DMS53 treated with DMSO at 0.1 percent for 48 hours (cell line): Measurements from ENCODE around the gene PTPRJ.
"Not testable (repeated sequence)": the region's sequence is repeated elsewhere in the genome, so short reads cannot be mapped to it uniquely, and the experiment has no call there.

ENCODE experiments used
- DNase-seq: peaks from one replicate; lab custom pipeline; 2025; ENCODE audit not compliant: unreplicated experiment; lab: John Stamatoyannopoulos, UW

PTPRJ gene

DNA sequence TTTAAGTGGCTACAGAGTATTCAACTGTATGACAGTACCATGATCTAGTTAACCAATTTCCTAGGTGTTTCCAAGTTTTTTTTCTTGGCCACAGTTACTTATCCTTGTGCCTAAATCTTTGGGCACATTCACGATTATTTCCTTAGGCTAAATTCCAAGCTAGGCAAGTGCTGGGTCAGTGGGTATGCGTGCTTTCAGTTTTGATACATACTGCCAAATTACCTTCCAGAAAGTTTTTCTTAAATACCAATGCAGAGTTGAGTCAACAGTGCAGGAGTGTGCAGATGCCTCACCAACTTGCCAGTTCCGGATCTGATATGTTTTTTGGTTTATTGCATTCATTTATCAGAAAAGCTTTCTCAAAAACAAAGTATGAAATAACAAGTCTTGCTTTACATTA, 168.4 kb downstream of the PTPRJ start:
- DNase-seq: no peak

DNA sequence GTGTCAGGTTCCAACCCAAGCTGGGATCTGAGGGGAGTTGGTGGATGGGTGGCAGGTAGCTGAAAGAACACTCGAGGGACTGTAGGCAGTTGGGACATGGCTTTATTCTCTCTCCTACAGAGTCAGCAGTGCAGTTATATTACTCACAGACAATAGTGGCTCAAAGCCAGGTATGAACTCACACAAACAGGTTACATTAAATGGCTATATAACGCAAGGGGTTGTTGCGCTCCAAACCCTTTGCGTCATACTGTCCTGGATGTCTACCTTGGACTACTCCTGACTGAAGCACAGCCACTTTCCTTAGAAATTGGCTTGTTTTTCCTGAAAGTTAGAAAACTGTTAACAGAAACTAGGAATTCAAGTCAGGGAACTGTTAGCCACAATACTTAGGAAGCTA, 169.9 kb downstream of the PTPRJ start:
- DNase-seq: no peak

DNA sequence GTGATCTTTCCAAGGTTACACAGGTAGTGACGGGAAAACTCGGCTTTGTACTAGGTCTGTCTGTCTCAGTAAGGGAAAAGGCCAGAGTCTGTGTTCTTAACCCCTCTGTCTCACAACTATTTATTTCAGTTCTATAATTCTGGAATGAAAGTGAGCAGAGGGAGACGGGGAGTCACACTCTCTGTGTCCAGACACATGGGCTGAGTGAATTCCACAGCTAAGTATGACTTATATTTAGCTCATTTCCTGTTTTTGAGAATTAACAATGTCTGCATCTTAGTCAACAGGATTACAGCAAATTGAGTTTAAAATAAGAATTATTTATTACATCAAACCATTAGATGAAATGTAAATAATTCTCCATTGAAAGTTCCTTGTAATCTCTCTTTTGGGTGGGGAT, 173.8 kb downstream of the PTPRJ start:
- DNase-seq: no peak

DNA sequence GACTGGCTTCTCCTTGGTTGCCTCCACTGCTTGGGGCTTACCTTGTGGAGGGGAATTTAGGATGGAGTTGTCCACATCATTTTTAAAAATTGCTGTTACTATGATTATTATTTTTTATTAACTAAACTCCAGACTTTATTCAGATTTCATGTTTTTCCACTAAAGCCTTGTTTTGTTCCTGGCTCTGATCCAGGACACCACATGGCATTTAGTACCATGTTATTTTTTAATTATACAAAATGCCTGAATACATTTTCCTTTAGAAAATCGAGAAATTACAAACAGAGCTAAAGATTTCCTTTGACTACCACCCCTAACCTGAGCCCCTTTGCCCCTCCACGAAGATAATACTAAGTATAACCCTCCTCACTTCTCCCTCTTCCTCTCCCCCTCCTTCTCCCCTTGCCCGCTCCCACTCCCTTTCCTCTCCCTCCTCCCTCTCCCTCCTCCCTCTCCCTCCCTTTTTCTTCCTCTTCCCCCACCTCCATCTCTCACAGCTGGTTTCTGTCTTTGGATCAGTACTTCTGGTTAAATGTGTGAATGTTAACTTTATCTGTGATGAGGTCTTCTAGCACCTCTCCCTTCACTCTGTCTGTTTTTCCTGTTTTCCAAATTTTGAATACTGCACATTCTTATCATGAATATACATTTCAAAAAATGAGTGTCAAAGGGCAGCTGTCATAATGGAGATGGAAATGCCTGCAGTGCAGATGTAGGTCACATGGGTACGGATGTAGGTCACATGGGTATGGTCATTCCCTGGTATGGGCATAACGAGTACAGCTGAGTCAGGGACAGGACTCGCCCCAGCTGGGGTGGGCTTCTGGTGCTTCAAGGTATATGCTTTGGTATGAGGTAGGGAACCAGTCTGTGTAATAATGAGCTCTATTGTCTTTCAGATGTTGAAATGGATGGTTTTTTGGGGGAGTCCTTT, 181.9 kb downstream of the PTPRJ start:
- DNase-seq: no peak

DNA sequence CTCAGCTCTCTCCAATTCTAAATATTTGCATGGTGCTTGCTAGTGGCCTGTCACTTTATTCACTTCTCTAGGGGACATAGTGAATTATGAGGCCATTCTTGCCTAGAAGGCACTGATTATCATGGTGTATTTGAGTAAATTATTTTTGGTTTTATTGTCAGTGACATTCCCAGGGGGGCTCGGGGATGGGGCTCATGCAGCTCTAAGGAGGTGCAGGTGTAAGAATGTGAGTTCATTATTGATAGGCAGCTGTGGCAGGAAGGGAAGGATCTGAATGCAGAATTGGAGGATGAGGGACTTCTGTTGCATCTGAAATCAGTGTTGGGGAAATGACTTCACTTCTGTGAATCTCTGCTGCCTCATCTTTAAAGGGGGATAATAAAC, 182.5 kb downstream of the PTPRJ start:
- no peak for DNase-seq

DNA sequence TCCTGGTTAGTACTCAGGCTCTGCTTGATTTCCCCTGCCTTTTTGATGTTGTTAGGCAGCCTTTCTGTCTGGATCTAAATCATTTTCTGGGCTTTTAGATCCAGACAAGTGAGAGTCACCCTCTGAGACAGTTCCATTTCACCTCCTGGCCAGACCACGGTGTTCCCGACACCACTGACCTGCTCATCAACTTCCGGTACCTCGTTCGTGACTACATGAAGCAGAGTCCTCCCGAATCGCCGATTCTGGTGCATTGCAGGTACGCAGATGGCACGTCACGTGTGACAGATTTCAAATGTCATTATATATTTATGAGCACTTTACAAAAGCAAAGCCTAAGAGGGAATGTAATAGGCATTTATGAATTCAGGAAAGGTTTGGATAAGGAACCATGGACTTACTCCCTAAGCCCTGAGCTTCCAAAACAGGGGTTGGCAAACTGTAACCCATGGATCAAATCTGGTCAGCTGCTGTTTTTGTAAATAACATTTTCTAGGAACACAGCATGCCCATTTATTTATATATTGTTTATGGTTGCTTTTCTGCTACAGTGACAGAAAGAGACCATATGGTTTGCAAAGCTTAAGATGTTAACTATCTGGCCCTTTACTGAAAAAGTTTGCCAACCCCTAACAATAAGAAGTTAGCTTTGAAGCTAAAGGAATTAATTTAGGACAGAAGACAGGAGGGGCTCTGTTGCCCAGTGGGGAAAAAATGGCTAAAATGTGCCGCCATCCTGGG, 183.2 kb downstream of the PTPRJ start:
- DNase-seq: no peak

DNA sequence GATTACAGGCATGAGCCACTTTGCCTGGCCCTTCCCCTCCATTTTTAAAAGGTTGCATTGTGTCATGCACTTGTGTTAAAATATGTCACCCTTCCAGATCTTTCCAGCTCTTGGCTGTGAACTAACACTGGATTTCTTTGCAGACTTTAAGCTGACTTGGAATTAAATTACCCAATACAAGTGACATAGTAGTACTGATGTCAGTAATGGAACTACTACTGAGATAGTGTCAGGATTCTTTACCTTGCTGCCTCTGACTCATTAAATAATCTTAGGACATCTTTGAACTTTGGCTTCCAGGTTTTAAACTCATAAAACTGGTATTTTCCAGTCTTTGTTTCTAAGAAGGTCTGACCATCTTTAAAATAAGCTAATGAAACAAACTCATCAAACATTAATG, 184.5 kb downstream of the PTPRJ start:
- DNase-seq: no peak

DNA sequence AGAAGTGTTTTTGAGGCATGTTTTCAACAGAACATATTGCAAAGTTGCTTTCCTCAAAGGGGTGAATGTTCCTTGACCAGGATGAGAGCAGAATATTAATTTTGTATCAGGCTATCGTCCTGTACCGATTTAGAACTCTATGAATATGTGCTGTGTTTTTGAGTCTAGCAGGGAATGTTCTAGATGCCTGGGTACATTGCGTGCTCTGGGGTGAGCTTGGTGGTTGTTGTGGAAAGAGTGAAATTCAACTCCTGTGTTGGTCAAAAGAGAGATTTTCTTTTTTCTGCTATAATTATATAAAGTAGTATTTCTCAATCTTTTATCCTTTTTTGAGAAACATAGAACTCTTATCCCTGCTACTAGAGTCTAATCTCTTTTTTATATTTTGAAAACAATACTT, 185.1 kb downstream of the PTPRJ start:
- DNase-seq: no peak

DNA sequence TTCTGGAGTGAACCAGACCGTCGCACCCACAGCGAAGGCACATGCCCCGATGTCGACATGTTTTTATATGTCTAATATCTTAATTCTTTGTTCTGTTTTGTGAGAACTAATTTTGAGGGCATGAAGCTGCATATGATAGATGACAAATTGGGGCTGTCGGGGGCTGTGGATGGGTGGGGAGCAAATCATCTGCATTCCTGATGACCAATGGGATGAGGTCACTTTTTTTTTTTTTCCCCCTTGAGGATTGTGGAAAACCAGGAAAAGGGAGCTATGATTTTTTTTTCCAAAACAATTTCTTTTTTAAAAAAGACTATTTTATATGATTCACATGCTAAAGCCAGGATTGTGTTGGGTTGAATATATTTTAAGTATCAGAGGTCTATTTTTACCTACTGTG, 187.0 kb downstream of the PTPRJ start:
- no peak for DNase-seq

DNA sequence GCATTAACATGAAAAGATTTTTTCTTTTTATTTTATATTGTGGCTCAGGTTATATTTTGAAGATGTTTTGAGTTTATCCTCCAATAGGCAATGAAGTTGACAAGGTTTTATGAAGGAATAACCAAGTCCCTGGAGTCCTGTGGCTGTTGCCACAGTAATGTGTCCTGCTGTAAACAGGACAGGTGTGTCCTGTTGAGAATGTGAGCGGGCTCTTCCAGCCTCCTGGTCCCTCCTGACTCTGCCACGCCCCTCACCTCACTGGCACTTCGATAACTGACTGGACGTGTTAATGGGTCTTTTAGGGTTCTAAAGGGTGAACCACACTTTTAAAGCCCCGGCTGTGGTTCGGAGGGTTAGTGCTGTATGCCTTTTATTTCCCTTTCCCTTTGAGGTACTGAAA, 188.5 kb downstream of the PTPRJ start:
- DNase-seq: no peak

DNA sequence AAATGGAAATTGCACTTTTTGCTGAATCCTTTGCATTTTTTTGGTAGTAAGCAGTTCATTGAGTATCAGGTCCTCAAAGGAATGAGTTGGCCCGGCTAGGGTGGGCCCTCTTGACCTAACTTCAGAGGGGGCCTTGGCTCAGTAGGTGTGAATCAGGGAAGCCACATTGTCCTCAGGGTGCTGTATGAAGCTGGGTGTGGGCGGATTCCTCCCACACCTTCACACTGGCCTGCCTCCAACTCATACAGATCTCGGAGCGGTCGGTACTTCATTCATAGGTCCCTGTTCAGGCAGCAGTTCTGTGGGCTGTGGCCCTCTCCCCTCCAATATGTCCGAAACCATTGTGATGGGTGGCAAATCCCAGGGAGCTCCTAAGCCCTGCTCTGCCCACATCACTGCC, 188.9 kb downstream of the PTPRJ start:
- DNase-seq: no peak

DNA sequence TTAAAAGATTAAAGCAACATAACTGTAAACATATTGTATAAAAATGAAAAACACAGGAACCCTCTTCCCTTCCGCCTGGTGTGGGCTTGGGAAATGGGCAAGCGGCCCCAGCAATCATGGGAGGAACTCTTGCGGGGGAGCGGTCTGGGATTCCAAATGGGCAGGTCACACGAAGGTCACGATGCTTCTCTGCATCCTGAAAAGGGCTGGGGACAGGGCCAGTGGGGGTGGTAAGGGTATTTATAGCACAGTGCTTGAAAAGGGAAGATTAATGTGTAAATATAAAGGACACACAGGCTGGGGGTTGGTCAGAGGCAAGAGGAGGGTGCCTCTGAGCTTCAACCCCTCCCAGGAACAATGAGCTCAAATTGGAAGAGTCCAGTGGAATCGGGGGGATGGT, 189.4 kb downstream of the PTPRJ start:
- DNase-seq: no peak

DNA sequence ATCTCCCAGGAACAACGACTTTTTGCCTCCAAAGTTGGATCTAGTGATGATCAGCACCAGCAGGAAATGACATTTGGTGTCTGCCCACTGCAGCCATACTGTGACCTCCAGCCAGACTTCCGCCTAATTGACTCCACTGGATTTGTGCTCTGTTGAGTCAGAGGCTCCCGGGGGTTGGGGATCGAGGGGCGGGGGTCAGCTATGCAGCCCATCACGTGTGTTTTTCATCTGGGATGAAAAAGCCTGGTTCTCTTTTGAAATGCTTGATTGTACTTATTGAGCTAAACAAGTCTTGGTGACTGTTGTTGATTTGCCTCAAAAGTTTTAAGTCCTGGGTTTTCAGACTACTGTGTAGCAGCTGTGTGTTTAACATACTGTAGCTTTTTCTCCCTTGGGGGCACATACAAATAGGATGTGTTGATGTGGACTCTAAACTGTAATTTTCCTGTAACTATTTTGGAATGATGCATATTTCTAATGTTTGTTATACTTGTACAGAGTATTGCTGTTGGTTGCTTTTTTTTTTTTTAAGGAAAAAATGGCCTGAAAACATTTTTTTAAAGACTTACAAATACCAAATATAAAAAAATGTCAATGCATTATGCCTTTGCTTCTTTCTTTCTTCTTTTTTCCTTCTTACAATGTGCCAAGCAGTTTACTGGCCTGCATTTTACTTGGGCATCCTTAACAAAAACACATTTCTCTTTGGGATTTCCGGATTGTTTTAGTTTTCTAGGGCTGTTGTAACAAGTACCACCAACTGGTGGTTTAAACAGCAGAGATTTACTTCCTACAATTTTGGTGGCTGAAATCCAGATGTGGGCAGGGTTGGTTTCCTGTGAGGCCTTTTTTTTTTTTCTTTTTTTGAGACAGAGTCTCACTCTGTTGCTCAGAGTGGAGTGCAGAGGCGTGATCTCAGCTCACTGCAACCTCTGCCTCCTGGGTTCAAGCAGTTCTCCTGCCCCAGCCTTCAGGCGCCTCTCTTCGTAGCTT, 190.2 kb downstream of the PTPRJ start:
- DNase-seq: no peak

DNA sequence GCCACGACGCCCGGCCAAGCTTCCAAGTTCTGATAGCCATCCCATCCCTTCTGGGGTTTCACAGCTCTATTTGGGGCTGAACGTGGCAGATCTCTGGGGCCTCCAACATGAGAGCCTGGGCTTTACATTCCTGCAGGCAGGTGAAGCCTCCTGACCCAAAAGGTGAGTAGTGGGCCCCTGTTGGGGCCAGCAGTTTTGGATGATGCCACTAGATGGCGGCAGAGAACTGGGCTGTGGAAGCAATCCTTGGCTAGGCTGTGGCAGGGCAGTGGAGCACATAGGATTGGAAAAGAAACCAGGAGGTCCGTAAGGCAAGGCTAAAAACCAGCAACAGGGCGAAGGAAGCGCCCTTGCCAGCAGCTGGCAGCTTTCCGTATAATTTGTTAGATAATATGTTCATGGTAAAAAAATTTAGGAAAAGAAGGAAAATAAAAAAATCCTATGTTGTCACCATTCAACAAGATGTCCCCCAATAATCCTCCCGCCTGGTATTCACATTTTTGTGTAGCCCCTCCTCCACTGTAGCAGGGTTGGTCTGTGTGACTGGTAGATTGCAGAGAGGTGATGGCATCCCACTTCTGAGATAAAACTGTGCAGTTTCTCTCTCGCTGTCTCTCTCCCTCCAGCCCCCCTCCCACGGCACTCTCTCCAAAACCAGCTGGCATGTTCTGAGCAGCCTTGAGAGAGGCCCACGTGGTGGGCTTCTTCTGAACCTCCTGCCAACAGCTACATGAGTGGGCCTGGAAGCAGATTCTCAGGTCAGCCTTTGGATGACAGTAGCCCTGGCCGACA, 192.7 kb downstream of the PTPRJ start:
- peak; percentile 21 for DNase-seq

DNA sequence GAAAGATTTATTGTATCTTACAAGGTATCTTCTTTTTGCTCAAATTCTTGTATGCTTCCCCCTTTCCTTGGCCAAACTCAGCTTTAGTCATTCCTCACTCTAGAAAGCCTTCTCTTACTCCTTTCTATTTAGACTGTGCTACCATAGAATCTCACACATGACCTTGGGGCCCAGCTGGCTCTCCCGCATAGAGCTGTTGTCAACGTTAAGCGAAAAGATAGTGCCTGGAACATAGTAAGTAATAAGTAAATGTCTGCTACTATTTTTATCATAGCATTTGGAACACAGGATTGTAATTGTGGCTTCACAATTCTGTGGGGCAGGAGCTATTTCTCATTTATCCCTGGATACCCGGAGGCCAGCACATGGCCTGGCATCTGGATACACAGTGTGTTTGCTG, 197.3 kb downstream of the PTPRJ start:
- no peak for DNase-seq

DNA sequence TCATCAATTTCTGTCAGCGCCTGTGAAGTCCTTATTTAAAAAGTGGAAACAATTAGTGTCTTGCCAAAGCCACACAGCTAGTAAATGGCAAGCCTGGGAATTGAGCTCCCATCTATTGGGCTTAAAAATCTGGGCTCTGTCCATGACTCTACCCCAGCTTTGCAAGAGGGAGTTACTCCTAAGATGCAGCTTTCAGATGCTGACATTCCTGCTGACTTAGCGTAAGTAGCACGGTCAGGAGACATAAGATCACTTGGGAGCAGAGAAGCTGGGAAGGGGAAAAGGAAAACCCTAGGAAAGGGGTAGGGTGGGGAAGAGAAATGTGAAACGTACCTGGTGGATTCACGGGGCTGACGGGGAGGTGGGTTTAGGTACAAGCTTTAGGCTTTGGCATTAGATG, 200.3 kb downstream of the PTPRJ start:
- DNase-seq: no peak

DNA sequence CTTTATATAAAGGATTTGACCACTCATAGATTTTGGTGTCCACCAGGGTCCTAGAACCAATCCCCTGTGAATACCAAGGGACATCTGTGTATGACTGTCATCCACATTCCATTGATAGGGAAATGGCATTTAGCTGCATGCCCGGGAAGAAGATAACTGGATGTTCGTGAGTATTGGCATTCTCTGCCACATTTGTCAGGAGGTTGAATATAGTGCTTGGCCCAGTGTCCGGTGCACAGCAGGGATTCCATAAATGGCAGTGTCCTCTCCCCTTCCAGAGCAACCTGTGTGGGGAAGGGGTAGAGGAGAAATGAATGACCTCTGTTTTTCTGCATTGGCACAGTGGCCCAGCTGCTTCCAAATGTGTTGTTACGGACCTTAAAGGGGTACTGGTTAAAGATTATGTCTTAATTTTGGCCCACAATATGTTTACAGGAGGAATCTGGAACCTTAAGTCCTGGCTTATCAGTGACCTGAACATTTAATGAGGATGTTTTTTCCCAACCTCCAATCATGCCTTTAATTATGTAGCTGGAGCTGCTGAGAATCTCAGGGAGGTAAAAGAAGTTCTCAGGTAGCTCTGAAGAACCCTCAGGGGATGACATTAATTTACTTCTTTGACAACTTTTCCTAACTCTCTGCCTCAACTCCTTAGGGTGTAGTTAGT, 202.6 kb downstream of the PTPRJ start:
- DNase-seq: no peak

DNA sequence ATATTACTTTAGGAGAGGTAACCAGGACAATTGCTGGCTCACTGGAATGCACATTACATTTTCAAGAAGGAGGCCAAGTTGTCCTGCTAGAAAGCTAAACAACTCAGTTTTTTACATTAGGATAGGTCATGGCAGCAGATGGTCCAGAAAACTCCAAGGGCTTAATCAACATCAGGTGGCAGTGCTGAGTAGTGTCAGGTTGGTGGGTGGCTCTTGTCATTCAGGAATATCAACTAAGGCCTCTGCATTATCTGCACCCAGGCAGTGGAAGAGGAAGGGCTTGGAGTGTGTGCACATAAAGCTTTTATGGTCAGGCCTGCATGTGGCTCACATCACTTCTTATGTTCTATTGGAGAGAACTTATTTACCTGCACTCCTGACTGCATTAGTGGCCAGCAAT, 204.1 kb downstream of the PTPRJ start:
- DNase-seq: peak; percentile 0

DNA sequence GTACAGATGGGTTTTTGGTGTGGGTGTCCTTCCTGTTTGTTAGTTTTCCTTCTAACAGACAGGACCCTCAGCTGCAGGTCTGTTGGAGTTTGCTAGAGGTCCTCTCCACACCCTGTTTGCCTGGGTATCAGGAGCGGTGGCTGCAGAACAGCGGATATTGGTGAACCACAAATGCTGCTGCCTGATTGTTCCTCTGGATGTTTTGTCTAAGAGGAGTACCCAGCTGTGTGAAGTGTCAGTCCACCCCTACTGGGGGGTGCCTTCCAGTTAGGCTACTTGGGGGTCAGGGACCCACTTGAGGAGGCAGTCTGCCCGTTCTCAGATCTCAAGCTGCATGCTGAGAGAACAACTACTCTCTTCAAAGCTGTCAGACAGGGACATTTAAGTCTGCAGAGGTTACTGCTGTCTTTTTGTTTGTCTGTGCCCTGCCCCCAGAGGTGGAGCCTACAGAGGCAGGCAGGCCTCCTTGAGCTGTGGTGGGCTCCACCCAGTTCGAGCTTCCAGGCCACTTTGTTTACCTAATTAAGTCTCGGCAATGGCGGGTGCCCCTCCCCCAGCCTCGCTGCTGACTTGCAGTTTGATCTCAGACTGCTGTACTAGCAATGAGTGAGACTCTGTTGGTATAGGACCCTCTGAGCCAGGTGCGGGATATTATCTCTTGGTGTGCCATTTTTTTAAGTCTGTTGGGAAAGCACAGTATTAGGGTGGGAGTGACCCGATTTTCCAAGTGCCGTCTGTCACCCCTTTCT, 210.7 kb downstream of the PTPRJ start:
- not testable (repeated sequence) for DNase-seq
